Measurements from ENCODE around the gene CAMKMT. TPM values are rescaled to one million over a fixed set of nuclear protein-coding genes. Genes with fewer than 3 reads are reported as not detected.

Gene CAMKMT
- polyA plus RNA-seq, 3 donors: 4.7 to 7.8 (median 7.0) TPM

DNA sequence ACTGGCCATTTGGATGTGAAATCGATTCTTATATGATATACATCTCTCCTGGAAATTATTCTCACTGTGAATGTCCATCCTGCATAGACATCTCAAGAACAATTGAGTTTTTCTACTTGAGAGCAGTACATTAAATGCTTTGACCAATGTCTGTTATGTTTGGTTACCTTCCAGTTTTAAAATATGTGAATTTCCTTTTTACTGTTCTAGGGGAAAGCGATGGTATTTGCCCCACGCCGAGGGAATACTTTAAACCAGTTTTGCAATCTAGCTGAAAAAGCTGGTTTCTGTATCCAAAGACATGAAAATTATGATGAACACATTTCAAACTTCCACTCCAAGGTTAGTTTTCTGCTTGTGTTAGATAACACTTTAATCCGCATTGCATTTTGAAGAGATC, 404.5 kb downstream of the CAMKMT start:
- Histone ChIP-seq H4K20me1 (ENCODE audit: insufficient read depth, low read length) (no peaks in the 10 kb centered on the region), H2AFZ (ENCODE audit: insufficient read depth, low read depth, low read length, poor library complexity, severe bottlenecking) (no peak overlapping the region), H3K9ac (ENCODE audit: insufficient read depth, low read length, poor library complexity, severe bottlenecking) (no peak overlapping the region), H3K4me2 (replicated peaks; ENCODE audit: extremely low read depth, low read length, poor library complexity, severe bottlenecking) (no peak overlapping the region), H3K9me3 (replicated peaks in 1 of 2; ENCODE audit: control insufficient read depth in 1 of 2, insufficient read depth in 1 of 2, low read length in 2 of 2) (peaks cover 0 to 7% of the 10 kb centered on the region in 2 donors), H3K79me2 (ENCODE audit: insufficient read depth, low read length) (no peaks in the 10 kb centered on the region), H3K27me3 (ENCODE audit: control insufficient read depth in 2 of 2, insufficient read depth in 2 of 2, low read length in 2 of 2) (peaks cover 46 to 51% of the 10 kb centered on the region in 2 donors), H3K36me3 (replicated peaks in 1 of 2; ENCODE audit: control insufficient read depth in 1 of 2, insufficient read depth in 2 of 2, low read length in 2 of 2) (no peaks in the 10 kb centered on the region), H3K27ac (ENCODE audit: low read depth in 1 of 2, low read length in 2 of 2) (no peak overlapping the region), H3K4me1 (ENCODE audit: control insufficient read depth in 1 of 2, insufficient read depth in 2 of 2, low read length in 2 of 2) (no peaks in the 10 kb centered on the region), H3K4me3 (replicated peaks in 1 of 3; ENCODE audit: low read depth in 2 of 3, low read length in 3 of 3) (no peak overlapping the region)
- intact Hi-C loops (cut with micrococcal nuclease): no loop called here
- H3K9me3 Mint-ChIP-seq: peaks cover 0 to 10% (median 0%) of the 10 kb centered on the region in 7 donors
- no peak for DNase-seq
- no peak overlapping the region for H3K27ac Mint-ChIP-seq
- TF ChIP-seq, protein P1, sequence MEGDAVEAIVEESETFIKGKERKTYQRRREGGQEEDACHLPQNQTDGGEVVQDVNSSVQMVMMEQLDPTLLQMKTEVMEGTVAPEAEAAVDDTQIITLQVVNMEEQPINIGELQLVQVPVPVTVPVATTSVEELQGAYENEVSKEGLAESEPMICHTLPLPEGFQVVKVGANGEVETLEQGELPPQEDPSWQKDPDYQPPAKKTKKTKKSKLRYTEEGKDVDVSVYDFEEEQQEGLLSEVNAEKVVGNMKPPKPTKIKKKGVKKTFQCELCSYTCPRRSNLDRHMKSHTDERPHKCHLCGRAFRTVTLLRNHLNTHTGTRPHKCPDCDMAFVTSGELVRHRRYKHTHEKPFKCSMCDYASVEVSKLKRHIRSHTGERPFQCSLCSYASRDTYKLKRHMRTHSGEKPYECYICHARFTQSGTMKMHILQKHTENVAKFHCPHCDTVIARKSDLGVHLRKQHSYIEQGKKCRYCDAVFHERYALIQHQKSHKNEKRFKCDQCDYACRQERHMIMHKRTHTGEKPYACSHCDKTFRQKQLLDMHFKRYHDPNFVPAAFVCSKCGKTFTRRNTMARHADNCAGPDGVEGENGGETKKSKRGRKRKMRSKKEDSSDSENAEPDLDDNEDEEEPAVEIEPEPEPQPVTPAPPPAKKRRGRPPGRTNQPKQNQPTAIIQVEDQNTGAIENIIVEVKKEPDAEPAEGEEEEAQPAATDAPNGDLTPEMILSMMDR (IDR thresholded peaks at IDR 0.05): no peak
- no peaks in the 10 kb centered on the region for H3K4me1 Mint-ChIP-seq
- WGBS (ENCODE audit: insufficient coverage): 100% methylated on average over 1 of the region's 5 CpGs
- H3K36me3 Mint-ChIP-seq: peaks cover 0 to 7% of the 10 kb centered on the region in 2 donors
- H3K27me3 Mint-ChIP-seq (ENCODE audit: low read depth in 3 of 3): peaks cover 41 to 57% (median 41%) of the 10 kb centered on the region in 3 donors
- H3K4me3 Mint-ChIP-seq: no peak overlapping the region

DNA sequence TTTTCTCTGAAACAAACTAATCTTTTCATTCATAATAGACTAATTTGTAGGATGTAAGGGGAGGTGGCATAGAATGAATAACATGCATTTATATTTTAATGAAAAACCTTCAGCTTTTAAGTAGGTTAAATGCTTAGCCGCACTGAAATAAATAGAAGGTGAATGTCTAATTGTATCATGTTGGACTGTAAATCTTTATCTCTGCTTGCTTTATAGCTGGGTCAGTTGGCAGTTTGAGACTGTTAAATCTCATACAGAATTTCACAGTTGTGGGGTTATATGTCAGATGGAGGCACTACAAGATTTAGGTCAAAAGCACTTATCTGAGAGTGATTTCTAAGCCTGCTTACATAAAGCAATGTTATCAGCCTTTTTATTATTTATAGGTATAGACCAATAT, 405.0 kb downstream of the CAMKMT start:
- no peaks in the 10 kb centered on the region for H4K20me1 ChIP-seq (ENCODE audit: insufficient read depth, low read length)
- no peak overlapping the region for H3K4me3 Mint-ChIP-seq
- H3K27me3 Mint-ChIP-seq (ENCODE audit: low read depth in 3 of 3): peaks cover 41 to 57% (median 41%) of the 10 kb centered on the region in 3 donors
- no peak overlapping the region for H3K4me3 ChIP-seq (replicated peaks in 1 of 3; ENCODE audit: low read depth in 2 of 3, low read length in 3 of 3)
- H2AFZ ChIP-seq (ENCODE audit: insufficient read depth, low read depth, low read length, poor library complexity, severe bottlenecking): no peak overlapping the region
- H3K27me3 ChIP-seq (ENCODE audit: control insufficient read depth in 2 of 2, insufficient read depth in 2 of 2, low read length in 2 of 2): peaks cover 46 to 51% of the 10 kb centered on the region in 2 donors
- peaks cover 0 to 7% of the 10 kb centered on the region in 2 donors for H3K36me3 Mint-ChIP-seq
- no peaks in the 10 kb centered on the region for H3K4me1 ChIP-seq (ENCODE audit: control insufficient read depth in 1 of 2, insufficient read depth in 2 of 2, low read length in 2 of 2)
- intact Hi-C loops (cut with micrococcal nuclease): no loop called here
- H3K36me3 ChIP-seq (replicated peaks in 1 of 2; ENCODE audit: control insufficient read depth in 1 of 2, insufficient read depth in 2 of 2, low read length in 2 of 2): no peaks in the 10 kb centered on the region
- no peak overlapping the region for H3K9ac ChIP-seq (ENCODE audit: insufficient read depth, low read length, poor library complexity, severe bottlenecking)
- no peak for DNase-seq
- peaks cover 0 to 7% of the 10 kb centered on the region in 2 donors for H3K9me3 ChIP-seq (replicated peaks in 1 of 2; ENCODE audit: control insufficient read depth in 1 of 2, insufficient read depth in 1 of 2, low read length in 2 of 2)
- H3K27ac ChIP-seq (ENCODE audit: low read depth in 1 of 2, low read length in 2 of 2): no peak overlapping the region
- H3K27ac Mint-ChIP-seq: no peak overlapping the region
- no peaks in the 10 kb centered on the region for H3K79me2 ChIP-seq (ENCODE audit: insufficient read depth, low read length)
- TF ChIP-seq, protein P1 (IDR thresholded peaks at IDR 0.05): no peak
- no CpG with 5 or more reads among the region's 1 CpG for WGBS (ENCODE audit: insufficient coverage)
- peaks cover 0 to 10% (median 0%) of the 10 kb centered on the region in 7 donors for H3K9me3 Mint-ChIP-seq
- H3K4me1 Mint-ChIP-seq: no peaks in the 10 kb centered on the region
- H3K4me2 ChIP-seq (replicated peaks; ENCODE audit: extremely low read depth, low read length, poor library complexity, severe bottlenecking): no peak overlapping the region
